ENCODE results near the gene CNN2.

The CNN2 gene

GRCh38 chr19:1049106-1049505 is 22.7 kb downstream of the CNN2 start:
- no peak for DNase-seq (ENCODE audit: low read depth)

- no peak for DNase-seq (ENCODE audit: low read depth)
Measured at GRCh38 chr19:1049800-1050199, 23.4 kb downstream of the CNN2 start.

- no peak for DNase-seq (ENCODE audit: low read depth)
Measured at GRCh38 chr19:1050989-1051788, 24.8 kb downstream of the CNN2 start.

GRCh38 chr19:1051791-1052190 is 25.4 kb downstream of the CNN2 start:
- no peak for DNase-seq (ENCODE audit: low read depth)

GRCh38 chr19:1052349-1052975 is 26.1 kb downstream of the CNN2 start:
- no peak for DNase-seq (ENCODE audit: low read depth)

- no peak for DNase-seq (ENCODE audit: low read depth)
Measured at GRCh38 chr19:1053176-1054101, 27.0 kb downstream of the CNN2 start.

- no peak for DNase-seq (ENCODE audit: low read depth)
Measured at GRCh38 chr19:1054102-1055027, 28.0 kb downstream of the CNN2 start.

- no peak for DNase-seq (ENCODE audit: low read depth)
Measured at GRCh38 chr19:1055028-1055425, 28.6 kb downstream of the CNN2 start.

GRCh38 chr19:1055886-1056620 is 29.6 kb downstream of the CNN2 start:
- DNase-seq (ENCODE audit: low read depth): no peak

- no peak for DNase-seq (ENCODE audit: low read depth)
Measured at GRCh38 chr19:1057176-1057855, 30.9 kb downstream of the CNN2 start.

GRCh38 chr19:1058112-1058511 is 31.7 kb downstream of the CNN2 start:
- no peak for DNase-seq (ENCODE audit: low read depth)

- no peak for DNase-seq (ENCODE audit: low read depth)
Measured at GRCh38 chr19:1060689-1061088, 34.3 kb downstream of the CNN2 start.

- no peak for DNase-seq (ENCODE audit: low read depth)
Measured at GRCh38 chr19:1061987-1062386, 35.6 kb downstream of the CNN2 start.

- DNase-seq (ENCODE audit: low read depth): no peak
Measured at GRCh38 chr19:1062387-1063029, 36.1 kb downstream of the CNN2 start.

- no peak for DNase-seq (ENCODE audit: low read depth)
Measured at GRCh38 chr19:1063030-1063908, 36.9 kb downstream of the CNN2 start.

- no peak for DNase-seq (ENCODE audit: low read depth)
Measured at GRCh38 chr19:1063909-1064660, 37.7 kb downstream of the CNN2 start.

- no peak for DNase-seq (ENCODE audit: low read depth)
Measured at GRCh38 chr19:1064661-1065605, 38.5 kb downstream of the CNN2 start.

Measured in stimulated activated CD8-positive, alpha-beta memory T cell treated with anti-CD3 and anti-CD28 coated beads, Interleukin-12 subunit alpha, Interleukin-12 subunit beta, amount 100 ng/mL, for 1 hour (primary cell).